Body of pancreas (tissue), 4 donors: ENCODE measurements around the gene POU3F2.

Experiments
- CTCF ChIP-seq, 7 experiments: fragments of 450-650 bp in 4 of 7; fragments of 200-600 bp in 3 of 7; sonication (generic) in 3 of 7; IDR thresholded peaks; one replicate each; pipeline ENCODE4 v1.5.1; 2016 to 2019; ENCODE audit warnings: antibody characterized with exemption in 7 of 7
- POLR2A ChIP-seq, 3 donors: fragments of 450-650 bp; IDR thresholded peaks; one replicate each; pipeline ENCODE4 v1.6.1; 2016; ENCODE audit warnings: antibody characterized with exemption in 3 of 3, mild to moderate bottlenecking in 2 of 3

- TF ChIP-seq CTCF (IDR thresholded peaks at IDR 0.05) (no peak), POLR2A (IDR thresholded peaks at IDR 0.05) (no peak)
Observed at GRCh38 chr6:98836962-98837944, 2.9 kb downstream of the POU3F2 start.
